HepG2 (cell line): Measurements from ENCODE around the gene JOSD1. TPM values are rescaled to one million over a fixed set of nuclear protein-coding genes. Genes with fewer than 3 reads are reported as not detected.

Source experiments
- ATAC-seq: fragments of 200-7000 bp; cut with Tn5 transposase; 3 replicates; pipeline ENCODE4 v1.9.1; 2020; ENCODE audit warnings: mild to moderate bottlenecking, moderate library complexity
- BruUV-seq: library from RNA; stranded (reverse); fragments of 400-500 nt; replicated peaks from 2 replicates; lab custom pipeline; 2021; lab: Mats Ljungman, UMichigan
- CTCF ChIA-PET: fragments of 300-600 bp; formaldehyde crosslinking; extraction: SDS; loops from one replicate; lab custom pipeline; 2021; ENCODE audit warnings: low total read pairs, inconsistent platforms, low intra/inter-chr PET ratio; lab: Yijun Ruan, JAX
- POLR2A ChIA-PET: fragments of 350-600 bp; sonication (Branson Sonifier 250); formaldehyde crosslinking; loops from one replicate; lab custom pipeline; 2020; ENCODE audit warnings: antibody characterized with exemption, inconsistent platforms; lab: Yijun Ruan, JAX
- DNase-seq: peaks from one replicate; pipeline ENCODE4 v3.0.0-alpha.2; 2015; ENCODE audit warnings: low spot score
- FAIRE-seq: peaks from 3 replicates; lab custom pipeline; 2011; peaks lifted over from hg19 to GRCh38; lab: Jason Lieb, UNC
- H2AFZ ChIP-seq: one replicate; pipeline ENCODE4 v1.6.1; 2011; ENCODE audit warnings: low read length, inconsistent platforms
- H3K27ac ChIP-seq: fragments of 300-600 bp; 3 replicates; pipeline ENCODE4 v1.8.0; 2011; ENCODE audit warnings: mixed run types, mild to moderate bottlenecking, mixed read lengths, low read length, inconsistent platforms; ENCODE audit not compliant: insufficient read depth; ENCODE audit errors: extremely low read length
- H3K27me3 ChIP-seq, 2 experiments: fragments of 200-600 bp in 1 of 2; 2 replicates in 1 of 2; 3 replicates in 1 of 2; pipeline versions ENCODE4 v1.6.0 to v1.8.0; 2011; ENCODE audit warnings: low read length in 2 of 2, mild to moderate bottlenecking in 2 of 2, moderate library complexity in 2 of 2, inconsistent platforms in 1 of 2; ENCODE audit not compliant: insufficient read depth in 2 of 2, control insufficient read depth in 1 of 2
- H3K36me3 ChIP-seq, 2 experiments: fragments of 200-600 bp in 1 of 2; replicated peaks in 1 of 2; 2 replicates in 1 of 2; 3 replicates in 1 of 2; pipeline versions ENCODE4 v1.5.1 to v1.8.0; 2011; ENCODE audit warnings: low read length in 2 of 2, inconsistent platforms in 1 of 2; ENCODE audit not compliant: insufficient read depth in 2 of 2, control insufficient read depth in 1 of 2
- H3K4me1 ChIP-seq: 2 replicates; pipeline ENCODE4 v1.5.1; 2012; ENCODE audit warnings: low read length, inconsistent platforms; ENCODE audit not compliant: insufficient read depth
- H3K4me2 ChIP-seq: 2 replicates; pipeline ENCODE4 v1.6.0; 2011; ENCODE audit warnings: low read depth, low read length, inconsistent platforms
- H3K4me3 ChIP-seq, 3 experiments: fragments of 200-600 bp in 1 of 3; sonication (generic), shearing (Covaris generic) in 1 of 3; replicated peaks in 1 of 3; 2 replicates each; pipeline ENCODE4 v1.5.1; 2011 to 2016; ENCODE audit warnings: low read length in 3 of 3, inconsistent platforms in 2 of 3, low read depth in 2 of 3, mild to moderate bottlenecking in 2 of 3, control low read depth in 1 of 3, mixed read lengths in 1 of 3; ENCODE audit not compliant: insufficient read depth in 1 of 3
- H3K79me2 ChIP-seq: one replicate; pipeline ENCODE4 v1.6.1; 2011; ENCODE audit warnings: low read length, inconsistent platforms; ENCODE audit not compliant: insufficient read depth
- H3K9ac ChIP-seq: 2 replicates; pipeline ENCODE4 v1.6.0; 2011; ENCODE audit warnings: mild to moderate bottlenecking, low read depth, low read length, inconsistent platforms; ENCODE audit not compliant: insufficient read depth
- H3K9me3 ChIP-seq: 2 replicates; pipeline ENCODE4 v1.5.1; 2012; ENCODE audit warnings: mild to moderate bottlenecking, low read length
- H4K20me1 ChIP-seq: 2 replicates; pipeline ENCODE4 v1.6.0; 2011; ENCODE audit warnings: inconsistent platforms, mild to moderate bottlenecking, low read length, moderate library complexity; ENCODE audit not compliant: insufficient read depth
- LCORL ChIP-seq, 2 experiments: fragments of 450-650 bp in 1 of 2; sonication (generic) in 1 of 2; formaldehyde crosslinking in 1 of 2; IDR thresholded peaks; 2 replicates each; pipeline versions ENCODE4 v1.5.0 to v1.6.1; 2017 to 2020; ENCODE audit warnings: antibody characterized with exemption in 1 of 2, missing genetic modification reagents in 1 of 2
- MEF2D ChIP-seq: sonication (generic); formaldehyde crosslinking; IDR thresholded peaks from 2 replicates; pipeline ENCODE4 v1.5.1; 2020; ENCODE audit warnings: mild to moderate bottlenecking, missing genetic modification reagents
- PAX8 ChIP-seq: sonication (generic); formaldehyde crosslinking; IDR thresholded peaks from 2 replicates; pipeline ENCODE4 v1.8.0; 2022; ENCODE audit warnings: mild to moderate bottlenecking, missing genetic modification reagents, borderline replicate concordance
- SKI ChIP-seq: fragments of 450-650 bp; IDR thresholded peaks from one replicate; pipeline ENCODE4 v1.6.1; 2018; ENCODE audit warnings: mild to moderate bottlenecking; ENCODE audit not compliant: partially characterized antibody
- U2AF1 ChIP-seq: fragments of 200-400 bp; formaldehyde crosslinking; optimal IDR thresholded peaks from 2 replicates; pipeline ENCODE3; 2017; ENCODE audit warnings: mild to moderate bottlenecking, low read depth, low read length
- ZNF564 ChIP-seq: sonication (generic); formaldehyde crosslinking; IDR thresholded peaks from 2 replicates; pipeline ENCODE4 v1.8.1; 2023; ENCODE audit warnings: mild to moderate bottlenecking, missing genetic modification reagents
- ZNF615 ChIP-seq: sonication (generic); formaldehyde crosslinking; IDR thresholded peaks from 2 replicates; pipeline ENCODE4 v1.5.0; 2020; ENCODE audit warnings: mild to moderate bottlenecking, missing genetic modification reagents, borderline replicate concordance
- WGBS: methylation state at CpG from one replicate; pipeline ENCODE4 v1.1.6; 2017; ENCODE audit warnings: low lambda C conversion rate; 5-methylcytosine and 5-hydroxymethylcytosine counted together
- in situ Hi-C: cut with HindIII; loops from 2 replicates; pipeline ENCODE4 v1.10.0; 2017; ENCODE audit warnings: low pct_unique_long_range_greater_than_20kb; ENCODE audit not compliant: extremely low pct_ligation_motif_present
- intact Hi-C: fragments of 100-400 bp; cut with micrococcal nuclease; formaldehyde crosslinking; loops from one replicate; pipeline ENCODE4 v1.10.0; 2022; ENCODE audit not compliant: unreplicated experiment
- polyA plus RNA-seq, 8 experiments: library from polyadenylated mRNA; depleted of rRNA in 3 of 8; stranded (reverse) in 7 of 8; unstranded in 1 of 8; fragments of >200 nt; fragmentation: Illumina TruSeq in 4 of 8; extraction: Trizol in 4 of 8; gene quantifications; 2 replicates each; pipeline versions ENCODE4 v1.2.1 to v1.2.3, GENCODE V29; 2011 to 2016; ENCODE audit warnings: low read depth in 4 of 8, missing spikeins in 1 of 8, mixed read lengths in 1 of 8; ENCODE audit not compliant: insufficient read depth in 1 of 8
- total RNA-seq, 5 experiments: library from RNA; depleted of rRNA; stranded (reverse); fragments of >200 nt; fragmentation: Illumina TruSeq; extraction: Trizol; gene quantifications; 2 replicates each; pipeline ENCODE4 v1.2.3, GENCODE V29; 2016; ENCODE audit warnings: low read depth in 1 of 5
- TF ChIP-seq, protein P1 (sequence below): sonication (generic); formaldehyde crosslinking; IDR thresholded peaks from 2 replicates; pipeline ENCODE4 v1.4.0; 2020; ENCODE audit warnings: missing genetic modification reagents, mild to moderate bottlenecking, borderline replicate concordance
- TF ChIP-seq, protein P2 (sequence below): sonication (generic); formaldehyde crosslinking; IDR thresholded peaks from 2 replicates; pipeline ENCODE4 v1.9.0; 2021; ENCODE audit warnings: missing genetic modification reagents, mild to moderate bottlenecking, borderline replicate concordance

JOSD1 gene
- total and polyA plus RNA-seq, 2 of the 13 experiments (the other 11 are each of a cell fraction or from before 2014, with no cell fraction given), result 31.7 to 38.4 TPM

DNA sequence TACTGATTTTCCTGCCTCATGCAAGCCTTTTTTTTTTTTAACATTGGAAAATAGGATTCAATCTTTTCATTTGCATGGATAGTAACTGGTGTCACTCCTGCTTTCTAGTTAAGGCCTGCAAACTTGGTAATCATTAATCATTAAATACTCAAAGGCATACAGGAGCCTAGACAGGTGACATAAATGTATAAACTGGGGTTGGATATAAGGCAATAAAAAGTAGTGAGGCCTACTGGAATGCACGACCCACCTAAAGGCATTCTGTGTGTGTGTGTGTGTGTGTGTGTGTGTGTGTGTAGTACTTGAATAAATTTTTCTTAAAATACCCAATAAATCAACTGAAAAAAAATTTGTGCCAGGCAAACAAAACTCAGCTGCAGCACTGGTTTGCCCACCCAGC, 11.1 kb downstream of the JOSD1 start:
- BruUV-seq, result no TSS peak
- no peak overlapping the region for H3K27ac ChIP-seq
- H4K20me1 ChIP-seq, result no peaks in the 10 kb centered on the region
- H3K36me3 ChIP-seq, result peaks cover 20 to 42% of the 10 kb centered on the region in 2 experiments
- in situ Hi-C loops, result no loop called here
- ChIA-PET POLR2A (no interaction called here), CTCF (no interaction called here)
- 93% methylated on average over 1 of the region's 1 CpG for WGBS
- H3K9ac ChIP-seq, result no peak overlapping the region
- H3K79me2 ChIP-seq, result peaks cover 19% of the 10 kb centered on the region
- intact Hi-C loops, result no loop called here
- DNase-seq (no peak), ATAC-seq (no peak), FAIRE-seq (no peak)
- H3K4me2 ChIP-seq, result no peak overlapping the region
- no peak overlapping the region for H2AFZ ChIP-seq
- peaks cover 24% of the 10 kb centered on the region for H3K4me1 ChIP-seq
- TF ChIP-seq LCORL (IDR thresholded peaks at IDR 0.05) (no peak), LCORL (CRISPR knock-in tag; IDR thresholded peaks at IDR 0.05) (no peak), ZNF615 (no peak), SKI (no peak), PAX8 (CRISPR knock-in tag) (no peak), MEF2D (CRISPR knock-in tag) (no peak), U2AF1 (no peak), ZNF564 (no peak)
- TF ChIP-seq, protein P1, sequence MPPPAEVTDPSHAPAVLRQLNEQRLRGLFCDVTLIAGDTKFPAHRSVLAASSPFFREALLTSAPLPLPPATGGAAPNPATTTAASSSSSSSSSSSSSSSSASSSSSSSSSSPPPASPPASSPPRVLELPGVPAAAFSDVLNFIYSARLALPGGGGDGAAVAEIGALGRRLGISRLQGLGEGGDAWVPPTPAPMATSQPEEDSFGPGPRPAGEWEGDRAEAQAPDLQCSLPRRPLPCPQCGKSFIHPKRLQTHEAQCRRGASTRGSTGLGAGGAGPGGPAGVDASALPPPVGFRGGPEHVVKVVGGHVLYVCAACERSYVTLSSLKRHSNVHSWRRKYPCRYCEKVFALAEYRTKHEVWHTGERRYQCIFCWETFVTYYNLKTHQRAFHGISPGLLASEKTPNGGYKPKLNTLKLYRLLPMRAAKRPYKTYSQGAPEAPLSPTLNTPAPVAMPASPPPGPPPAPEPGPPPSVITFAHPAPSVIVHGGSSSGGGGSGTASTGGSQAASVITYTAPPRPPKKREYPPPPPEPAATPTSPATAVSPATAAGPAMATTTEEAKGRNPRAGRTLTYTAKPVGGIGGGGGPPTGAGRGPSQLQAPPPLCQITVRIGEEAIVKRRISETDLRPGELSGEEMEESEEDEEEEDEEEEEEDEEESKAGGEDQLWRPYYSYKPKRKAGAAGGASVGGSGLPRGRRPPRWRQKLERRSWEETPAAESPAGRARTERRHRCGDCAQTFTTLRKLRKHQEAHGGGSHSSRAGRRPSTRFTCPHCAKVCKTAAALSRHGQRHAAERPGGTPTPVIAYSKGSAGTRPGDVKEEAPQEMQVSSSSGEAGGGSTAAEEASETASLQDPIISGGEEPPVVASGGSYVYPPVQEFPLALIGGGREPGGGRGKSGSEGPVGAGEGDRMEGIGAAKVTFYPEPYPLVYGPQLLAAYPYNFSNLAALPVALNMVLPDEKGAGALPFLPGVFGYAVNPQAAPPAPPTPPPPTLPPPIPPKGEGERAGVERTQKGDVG, result no peak
- TF ChIP-seq, protein P2, sequence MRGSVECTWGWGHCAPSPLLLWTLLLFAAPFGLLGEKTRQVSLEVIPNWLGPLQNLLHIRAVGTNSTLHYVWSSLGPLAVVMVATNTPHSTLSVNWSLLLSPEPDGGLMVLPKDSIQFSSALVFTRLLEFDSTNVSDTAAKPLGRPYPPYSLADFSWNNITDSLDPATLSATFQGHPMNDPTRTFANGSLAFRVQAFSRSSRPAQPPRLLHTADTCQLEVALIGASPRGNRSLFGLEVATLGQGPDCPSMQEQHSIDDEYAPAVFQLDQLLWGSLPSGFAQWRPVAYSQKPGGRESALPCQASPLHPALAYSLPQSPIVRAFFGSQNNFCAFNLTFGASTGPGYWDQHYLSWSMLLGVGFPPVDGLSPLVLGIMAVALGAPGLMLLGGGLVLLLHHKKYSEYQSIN, result no peak
- H3K27me3 ChIP-seq, result no peaks in the 10 kb centered on the region
- no peak overlapping the region for H3K4me3 ChIP-seq
- H3K9me3 ChIP-seq, result no peaks in the 10 kb centered on the region
